Measurements from ENCODE around the gene PIAS2. TPM values are rescaled to one million over a fixed set of nuclear protein-coding genes. Genes with fewer than 3 reads are reported as not detected.

PIAS2 gene
- total RNA-seq, 4 donors from 2014 or later = 19.5 to 33.8 (median 27.0) TPM

- intact Hi-C loops (cut with DNase I; ENCODE audit: low total_unique reads) (no loop called here), in situ Hi-C loops (cut with MboI; ENCODE audit: low pct_ligation_motif_present in 1 of 4, low pct_unique_long_range_greater_than_20kb in 1 of 4, low sequenced_read_pairs in 3 of 4) (no loop called here)
- WGBS, 2 donors (ENCODE audit: low coverage in 1 of 2) = 95 to 96% methylated on average over 3 of the region's 3 CpGs
Measured at GRCh38 chr18:46909497-46909896, 7.8 kb downstream of the PIAS2 start.

GRCh38 chr18:46903406-46903805, 13.9 kb downstream of the PIAS2 start:
- peaks cover 0 to 4% (median 0%) of the 10 kb centered on the region in 4 donors for H3K36me3 ChIP-seq
- intact Hi-C loops (cut with DNase I; ENCODE audit: low total_unique reads) = no loop called here
- H3K27ac ChIP-seq = no peak overlapping the region
- no peaks in the 10 kb centered on the region for H3K4me1 ChIP-seq
- H3K27me3 ChIP-seq = no peaks in the 10 kb centered on the region
- TF ChIP-seq EP300 (IDR thresholded peaks at IDR 0.05; ENCODE audit: low read depth) (no peak), POLR2AphosphoS5 (IDR thresholded peaks at IDR 0.05) (no peak), POLR2A (IDR thresholded peaks at IDR 0.05) (no peak)
- TF ChIP-seq, protein P1, sequence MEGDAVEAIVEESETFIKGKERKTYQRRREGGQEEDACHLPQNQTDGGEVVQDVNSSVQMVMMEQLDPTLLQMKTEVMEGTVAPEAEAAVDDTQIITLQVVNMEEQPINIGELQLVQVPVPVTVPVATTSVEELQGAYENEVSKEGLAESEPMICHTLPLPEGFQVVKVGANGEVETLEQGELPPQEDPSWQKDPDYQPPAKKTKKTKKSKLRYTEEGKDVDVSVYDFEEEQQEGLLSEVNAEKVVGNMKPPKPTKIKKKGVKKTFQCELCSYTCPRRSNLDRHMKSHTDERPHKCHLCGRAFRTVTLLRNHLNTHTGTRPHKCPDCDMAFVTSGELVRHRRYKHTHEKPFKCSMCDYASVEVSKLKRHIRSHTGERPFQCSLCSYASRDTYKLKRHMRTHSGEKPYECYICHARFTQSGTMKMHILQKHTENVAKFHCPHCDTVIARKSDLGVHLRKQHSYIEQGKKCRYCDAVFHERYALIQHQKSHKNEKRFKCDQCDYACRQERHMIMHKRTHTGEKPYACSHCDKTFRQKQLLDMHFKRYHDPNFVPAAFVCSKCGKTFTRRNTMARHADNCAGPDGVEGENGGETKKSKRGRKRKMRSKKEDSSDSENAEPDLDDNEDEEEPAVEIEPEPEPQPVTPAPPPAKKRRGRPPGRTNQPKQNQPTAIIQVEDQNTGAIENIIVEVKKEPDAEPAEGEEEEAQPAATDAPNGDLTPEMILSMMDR (IDR thresholded peaks at IDR 0.05) = no peak
- no peak for DNase-seq
- no peak overlapping the region for H3K4me3 ChIP-seq
- in situ Hi-C loops (cut with MboI; ENCODE audit: low pct_ligation_motif_present in 1 of 4, low pct_unique_long_range_greater_than_20kb in 1 of 4, low sequenced_read_pairs in 3 of 4) = no loop called here
- peaks cover 0 to 5% of the 10 kb centered on the region in 2 donors for H3K9me3 ChIP-seq
- 98 to 100% methylated on average over 2 to 3 of the region's 3 CpGs for WGBS, 2 donors (ENCODE audit: low coverage in 1 of 2)

More at GRCh38 chr18:46909497-46909896, 7.8 kb downstream of the PIAS2 start:
- Histone ChIP-seq H3K36me3 (no peaks in the 10 kb centered on the region), H3K4me3 (no peak overlapping the region), H3K9me3 (peaks cover 0 to 5% of the 10 kb centered on the region in 2 donors), H3K27me3 (no peaks in the 10 kb centered on the region), H3K27ac (no peak overlapping the region), H3K4me1 (no peaks in the 10 kb centered on the region)
- TF ChIP-seq POLR2AphosphoS5 (IDR thresholded peaks at IDR 0.05) (no peak), POLR2A (IDR thresholded peaks at IDR 0.05) (no peak), EP300 (IDR thresholded peaks at IDR 0.05; ENCODE audit: low read depth) (no peak)
- TF ChIP-seq, protein P1 (IDR thresholded peaks at IDR 0.05) = no peak
- DNase-seq = no peak

- WGBS, 2 donors (ENCODE audit: low coverage in 1 of 2) = 49 to 64% methylated on average over 2 of the region's 2 CpGs
Measured at GRCh38 chr18:46899274-46899948, 17.9 kb downstream of the PIAS2 start.

GRCh38 chr18:46894124-46894523, 23.2 kb downstream of the PIAS2 start:
- 97 to 100% methylated on average over 2 of the region's 2 CpGs for WGBS, 2 donors (ENCODE audit: low coverage in 1 of 2)
- Histone ChIP-seq H3K4me3 (no peak overlapping the region), H3K27ac (no peak overlapping the region), H3K36me3 (peaks cover 0 to 10% (median 4%) of the 10 kb centered on the region in 4 donors), H3K9me3 (peaks cover 0 to 5% of the 10 kb centered on the region in 2 donors), H3K27me3 (no peaks in the 10 kb centered on the region), H3K4me1 (no peaks in the 10 kb centered on the region)
- in situ Hi-C loops (cut with MboI; ENCODE audit: low pct_ligation_motif_present in 1 of 4, low pct_unique_long_range_greater_than_20kb in 1 of 4, low sequenced_read_pairs in 3 of 4) = no loop called here
- intact Hi-C loops (cut with DNase I; ENCODE audit: low total_unique reads) = no loop called here
- no peak for DNase-seq
- TF ChIP-seq POLR2A (IDR thresholded peaks at IDR 0.05) (no peak), EP300 (IDR thresholded peaks at IDR 0.05; ENCODE audit: low read depth) (no peak), POLR2AphosphoS5 (IDR thresholded peaks at IDR 0.05) (no peak)
- TF ChIP-seq, protein P1 (IDR thresholded peaks at IDR 0.05) = no peak

More at GRCh38 chr18:46899274-46899948, 17.9 kb downstream of the PIAS2 start:
- TF ChIP-seq, protein P1 (IDR thresholded peaks at IDR 0.05) = no peak
- TF ChIP-seq POLR2A (IDR thresholded peaks at IDR 0.05) (no peak), EP300 (IDR thresholded peaks at IDR 0.05; ENCODE audit: low read depth) (no peak), POLR2AphosphoS5 (IDR thresholded peaks at IDR 0.05) (no peak)
- Histone ChIP-seq H3K4me1 (no peaks in the 10 kb centered on the region), H3K4me3 (no peak overlapping the region), H3K36me3 (peaks cover 0 to 4% (median 0%) of the 10 kb centered on the region in 4 donors), H3K9me3 (no peaks in the 10 kb centered on the region), H3K27ac (no peak overlapping the region), H3K27me3 (no peaks in the 10 kb centered on the region)
- intact Hi-C loops (cut with DNase I; ENCODE audit: low total_unique reads) = no loop called here
- DNase-seq = no peak
- in situ Hi-C loops (cut with MboI; ENCODE audit: low pct_ligation_motif_present in 1 of 4, low pct_unique_long_range_greater_than_20kb in 1 of 4, low sequenced_read_pairs in 3 of 4) = no loop called here
